ENCODE measurements around the gene HERC4.

DNA sequence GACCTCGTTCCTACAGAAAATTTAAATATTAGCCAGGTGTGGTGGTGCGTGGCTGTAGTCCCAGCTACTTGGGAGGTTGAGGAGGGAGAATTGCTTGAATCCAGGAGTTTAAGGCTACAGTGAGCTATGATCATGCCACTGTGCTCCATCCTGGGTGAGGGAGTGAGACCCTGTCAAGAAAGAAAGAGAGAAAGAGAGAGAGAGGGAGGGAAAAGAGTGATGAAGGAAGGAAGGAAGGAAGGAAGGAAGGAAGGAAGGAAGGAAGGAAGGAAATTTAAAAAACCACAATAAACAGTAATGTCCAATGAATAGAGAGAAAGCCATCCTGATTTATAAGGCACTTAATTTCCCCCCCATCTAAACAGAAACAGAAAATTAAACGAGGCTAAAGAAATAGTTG is 43.6 kb upstream of the HERC4 start:
- TF ChIP-seq SP1 (IDR thresholded peaks at IDR 0.05): no peak
- TF ChIP-seq SUZ12 (IDR thresholded peaks at IDR 0.05): no peak
- no peak for TF ChIP-seq CTBP1 (IDR thresholded peaks at IDR 0.05; ENCODE audit: borderline replicate concordance)
- TF ChIP-seq ARNT (IDR thresholded peaks at IDR 0.05): no peak
- TF ChIP-seq FOXA1 (IDR thresholded peaks at IDR 0.05): no peak
- TF ChIP-seq BHLHE40 (IDR thresholded peaks at IDR 0.05; ENCODE audit: borderline replicate concordance): no peak
- TF ChIP-seq FOXK2 (IDR thresholded peaks at IDR 0.05): no peak
- TF ChIP-seq, protein P1, sequence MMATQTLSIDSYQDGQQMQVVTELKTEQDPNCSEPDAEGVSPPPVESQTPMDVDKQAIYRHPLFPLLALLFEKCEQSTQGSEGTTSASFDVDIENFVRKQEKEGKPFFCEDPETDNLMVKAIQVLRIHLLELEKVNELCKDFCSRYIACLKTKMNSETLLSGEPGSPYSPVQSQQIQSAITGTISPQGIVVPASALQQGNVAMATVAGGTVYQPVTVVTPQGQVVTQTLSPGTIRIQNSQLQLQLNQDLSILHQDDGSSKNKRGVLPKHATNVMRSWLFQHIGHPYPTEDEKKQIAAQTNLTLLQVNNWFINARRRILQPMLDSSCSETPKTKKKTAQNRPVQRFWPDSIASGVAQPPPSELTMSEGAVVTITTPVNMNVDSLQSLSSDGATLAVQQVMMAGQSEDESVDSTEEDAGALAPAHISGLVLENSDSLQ (IDR thresholded peaks at IDR 0.05): no peak
- TF ChIP-seq FOXM1 (IDR thresholded peaks at IDR 0.05; ENCODE audit: borderline replicate concordance): no peak

Data from HEK293T (cell line).